GM21723 (cell line): ENCODE results near the gene CCDC146.
"Not testable (repeated sequence)": the region's sequence is repeated elsewhere in the genome, so short reads cannot be mapped to it uniquely, and the experiment has no call there.

Source experiments
- ATAC-seq: cut with Tn5 transposase; IDR thresholded peaks from one replicate; pipeline ENCODE4 v1.9.1; 2021; ENCODE audit warnings: mild to moderate bottlenecking, moderate library complexity; ENCODE audit not compliant: unreplicated experiment

CCDC146 gene

DNA sequence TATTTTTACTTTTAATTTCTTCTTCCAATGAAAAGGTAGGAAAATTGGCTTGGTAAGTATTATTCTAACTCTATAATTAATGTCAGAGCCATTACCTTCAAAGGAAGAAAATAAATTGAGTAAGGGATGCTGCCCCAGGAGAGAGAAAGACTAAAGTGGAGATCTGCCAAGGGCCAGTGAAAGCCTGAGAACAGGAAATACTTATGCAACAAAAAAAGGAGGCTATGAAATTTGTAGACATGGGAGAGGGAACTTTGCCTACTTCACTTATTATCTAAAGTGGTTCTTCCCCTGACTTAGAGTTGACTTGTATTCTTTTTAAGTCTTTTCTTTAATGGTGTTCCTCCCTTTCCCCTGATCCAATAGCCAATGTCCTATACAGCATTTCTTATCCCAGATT is 29.8 kb downstream of the CCDC146 start:
- not testable (repeated sequence) for ATAC-seq

DNA sequence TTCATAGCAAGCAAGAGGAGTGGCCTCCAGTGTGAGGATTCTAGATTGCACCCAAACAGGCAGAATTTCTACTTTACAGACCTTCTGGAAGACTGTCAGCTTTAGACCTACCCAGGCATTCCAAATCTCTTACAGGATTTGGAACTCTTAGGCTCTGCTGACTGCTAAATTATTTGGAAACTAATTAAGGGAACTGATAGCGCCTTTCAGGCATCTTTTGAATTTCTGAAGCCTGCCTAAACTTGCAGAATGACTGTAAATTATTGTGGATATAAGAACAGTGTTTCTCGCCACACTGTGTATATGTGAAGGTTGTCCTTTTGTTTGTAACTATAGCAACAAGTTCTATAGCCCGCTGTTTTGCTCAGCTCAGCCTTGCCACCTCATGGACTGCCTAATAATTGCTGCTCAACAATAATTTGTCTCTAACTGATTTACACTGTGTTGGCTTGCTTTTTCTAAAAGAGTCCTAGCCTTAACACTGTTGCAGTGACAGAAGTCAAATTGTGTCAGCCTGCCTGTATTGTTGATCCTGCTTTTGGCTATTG is 32.6 kb downstream of the CCDC146 start:
- ATAC-seq: peak; percentile 47

DNA sequence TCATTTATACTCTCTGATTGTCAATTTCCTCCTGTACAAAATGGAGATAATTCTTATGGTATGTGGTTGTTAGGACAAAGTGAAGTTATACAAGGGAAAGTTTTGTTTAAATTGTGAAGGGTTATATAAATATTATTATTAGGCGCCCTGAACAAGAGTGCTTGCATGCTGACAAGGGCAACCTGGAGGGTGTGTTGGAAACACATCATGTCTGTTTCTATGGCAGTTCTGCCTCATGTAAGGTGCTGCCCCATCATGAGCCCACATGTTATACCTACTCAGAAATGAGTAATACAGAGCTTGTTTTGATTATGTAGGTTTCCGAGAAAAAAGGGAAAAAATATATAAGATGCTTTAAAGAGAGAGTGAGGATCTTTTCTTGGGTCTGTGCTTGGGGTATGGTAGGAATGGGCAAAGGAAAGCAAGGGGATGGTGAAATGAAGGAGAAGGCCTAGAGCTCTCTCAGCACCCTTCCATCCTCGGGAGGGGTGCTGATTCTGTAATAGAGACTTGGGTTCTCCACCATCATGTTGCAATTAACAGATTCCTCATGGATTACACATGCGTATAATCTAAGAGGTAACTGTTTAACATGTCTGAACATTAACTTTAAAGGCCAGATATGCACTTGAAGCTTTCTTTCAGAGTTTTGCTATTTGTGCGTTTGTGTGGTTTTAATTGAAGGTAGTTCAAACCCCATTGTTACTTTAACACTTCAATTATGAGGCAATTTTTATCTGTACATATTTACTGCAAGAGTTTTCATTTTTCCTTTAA is 33.4 kb downstream of the CCDC146 start:
- not testable (repeated sequence) for ATAC-seq

DNA sequence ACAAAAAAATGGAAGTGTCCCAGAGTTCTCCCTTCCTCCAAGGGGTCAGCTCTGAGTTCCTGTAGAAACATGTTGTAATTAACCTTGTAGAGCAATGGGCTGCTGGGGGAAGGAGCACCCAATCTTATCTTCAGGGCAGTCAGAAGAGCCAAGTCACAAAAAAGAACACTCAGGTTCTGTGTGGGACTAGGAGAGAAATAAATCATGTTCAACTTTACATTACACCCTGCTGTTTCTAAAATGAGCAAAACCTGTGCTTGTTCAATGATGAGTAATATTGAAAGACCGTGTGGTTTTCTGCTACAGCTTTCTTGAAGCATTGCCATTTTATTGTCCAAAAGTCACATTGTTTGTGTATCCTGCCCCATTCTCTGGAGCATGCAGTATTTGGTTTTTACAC is 34.6 kb downstream of the CCDC146 start:
- ATAC-seq: peak; percentile 91

DNA sequence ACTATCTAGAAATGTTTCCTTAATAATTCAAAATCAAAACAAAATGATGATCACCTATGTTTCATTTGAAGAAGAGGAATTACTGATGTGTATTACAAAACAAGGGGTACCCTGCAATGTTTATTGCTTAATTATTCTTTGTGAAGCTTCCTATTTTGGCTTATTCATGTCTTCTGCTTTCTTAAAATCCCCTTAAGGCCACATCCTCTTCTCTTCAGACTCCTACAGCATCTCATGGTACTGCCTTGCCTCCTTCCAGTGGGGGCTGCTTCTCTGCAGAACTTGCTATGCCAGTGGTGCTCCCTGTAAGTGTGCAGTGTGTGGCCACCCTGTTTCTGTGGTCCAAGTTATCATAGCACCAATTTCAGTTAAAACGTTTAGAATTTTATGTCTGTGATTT is 35.0 kb downstream of the CCDC146 start:
- ATAC-seq: peak; percentile 70

DNA sequence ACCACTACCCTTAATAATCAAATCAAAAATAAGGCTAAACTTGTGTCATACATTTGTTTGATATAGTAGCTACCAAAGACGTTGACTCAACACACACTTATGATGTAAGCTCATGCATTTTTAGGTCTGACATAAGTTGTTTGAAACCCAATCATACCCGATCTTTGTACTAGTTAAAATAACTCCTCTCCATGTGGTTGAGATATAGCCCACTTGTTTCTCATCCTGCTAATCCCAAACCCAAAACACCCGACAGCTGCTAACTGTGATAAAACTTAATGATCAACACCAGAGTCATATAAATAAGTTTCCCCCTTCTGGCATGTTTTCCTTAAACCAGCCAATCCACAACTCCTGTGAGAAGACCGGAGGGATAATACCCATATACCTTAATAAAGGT is 48.7 kb downstream of the CCDC146 start:
- ATAC-seq: not testable (repeated sequence)

DNA sequence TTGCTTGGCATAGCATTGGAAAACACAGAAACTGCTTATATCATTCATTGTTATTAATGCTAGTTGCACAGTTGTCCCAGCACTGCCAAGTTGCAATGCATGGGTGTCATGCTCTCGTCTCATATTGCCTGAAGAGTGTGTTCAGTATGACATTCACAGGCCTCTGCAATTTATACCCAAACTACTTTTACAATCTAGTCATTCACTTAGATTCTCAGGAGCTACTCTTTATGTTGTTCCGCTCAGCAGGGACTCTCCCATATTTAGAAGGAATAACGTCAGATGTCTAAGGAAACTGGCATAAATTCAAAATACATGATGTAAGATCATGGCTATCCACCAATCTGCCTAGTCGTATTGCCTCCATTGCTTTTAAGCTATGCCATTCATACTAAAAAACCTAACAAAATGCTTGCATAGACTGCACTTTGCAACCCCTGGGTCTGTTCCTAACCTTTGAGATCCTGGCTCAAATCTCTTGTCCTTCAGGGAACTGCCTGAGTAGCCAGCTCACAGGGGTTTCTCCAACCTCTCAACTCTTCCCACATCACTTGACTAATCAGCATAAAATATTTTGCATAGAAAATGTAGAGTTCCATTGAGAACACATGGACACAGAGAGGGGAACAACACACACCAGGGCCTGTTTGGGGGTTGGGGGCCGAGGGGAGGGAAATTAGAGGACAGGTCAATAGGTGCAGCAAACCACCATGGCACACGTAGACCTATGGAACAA is 50.2 kb downstream of the CCDC146 start:
- not testable (repeated sequence) for ATAC-seq

DNA sequence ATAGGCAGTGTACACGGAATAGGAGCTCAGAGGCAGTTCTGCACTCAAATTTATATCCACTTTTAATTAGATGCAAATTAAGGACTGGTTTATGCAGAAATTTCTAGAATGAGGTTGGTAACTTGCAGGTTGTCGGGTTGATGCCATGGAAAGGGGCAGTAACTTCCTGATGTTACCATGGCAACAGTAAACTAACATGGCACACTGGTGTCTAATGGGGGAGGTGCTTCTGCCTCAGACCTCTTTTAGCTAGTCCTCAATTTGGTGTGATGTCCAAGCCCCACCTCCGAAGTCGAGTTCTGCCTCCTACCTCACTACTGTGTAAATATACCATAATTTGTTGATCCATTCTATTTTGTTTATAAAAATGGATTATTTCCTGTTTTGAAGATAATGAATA is 52.0 kb downstream of the CCDC146 start:
- not testable (repeated sequence) for ATAC-seq

DNA sequence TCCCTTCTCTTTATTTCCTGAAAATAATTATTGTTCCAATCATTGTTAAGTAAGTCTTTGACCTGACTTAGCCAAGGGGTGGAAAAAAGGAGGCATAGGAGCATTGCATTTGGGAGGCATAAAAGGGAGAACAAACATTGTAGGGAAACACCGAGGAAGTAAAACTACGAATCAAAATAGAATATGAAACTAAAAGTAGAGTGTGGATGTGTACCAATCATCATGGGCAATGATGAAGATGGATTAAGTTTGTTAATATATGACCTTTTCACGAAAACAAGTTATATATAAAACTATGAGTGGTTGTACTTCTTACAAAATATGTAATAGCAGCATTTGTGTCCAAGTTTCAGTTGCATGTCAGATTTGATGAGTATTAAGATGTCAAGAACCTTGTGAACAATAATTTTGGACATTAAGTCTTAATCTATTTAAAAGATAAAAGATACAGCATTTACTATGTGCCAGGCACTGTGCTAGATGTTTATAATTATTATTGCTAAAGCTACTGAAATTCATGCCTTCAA is 52.9 kb downstream of the CCDC146 start:
- not testable (repeated sequence) for ATAC-seq

DNA sequence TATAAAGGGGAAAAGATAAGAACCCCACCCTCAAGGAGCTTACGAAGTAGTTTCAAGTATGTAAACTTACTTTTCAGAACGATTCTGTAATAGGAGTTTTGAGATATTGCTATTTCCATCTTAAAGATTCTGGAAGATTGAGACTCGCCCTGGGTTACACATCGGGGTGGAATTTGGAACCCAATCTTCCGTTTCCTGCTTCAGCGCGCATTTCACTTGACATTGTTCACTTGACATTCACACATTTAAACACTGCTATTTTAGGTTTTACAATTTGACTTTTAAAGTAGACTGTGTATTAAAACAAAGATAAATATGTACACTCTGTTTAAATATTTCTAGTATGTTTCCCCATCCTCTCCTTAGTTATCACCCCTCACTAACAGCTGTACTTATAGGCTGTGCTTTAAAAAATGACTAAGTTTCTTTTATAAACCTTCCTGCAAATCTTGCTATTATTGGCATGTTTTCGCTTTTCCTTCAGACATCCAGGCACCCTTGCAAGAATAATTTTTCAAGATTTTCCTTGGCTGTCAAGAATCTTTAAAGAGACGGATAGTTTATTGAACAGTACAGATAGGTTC is 55.0 kb downstream of the CCDC146 start:
- ATAC-seq: not testable (repeated sequence)

DNA sequence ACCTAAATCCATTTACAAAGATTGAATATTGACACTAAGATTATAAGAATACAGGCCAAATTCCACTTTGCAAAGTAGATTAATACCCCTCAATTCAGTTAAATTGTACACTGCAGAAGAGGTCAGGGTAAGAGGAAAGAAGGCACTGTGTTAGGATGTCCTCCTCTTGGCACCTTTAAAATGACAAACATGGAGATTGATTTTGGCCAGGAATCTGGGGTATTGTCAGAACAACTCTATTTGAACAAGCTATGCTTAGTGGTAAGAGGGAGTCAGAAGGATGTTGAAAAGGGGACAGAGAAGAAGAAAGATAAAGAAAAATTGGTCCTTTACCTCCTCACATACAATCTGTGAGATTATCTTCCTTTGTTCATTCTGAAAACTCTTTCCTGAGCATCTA is 55.6 kb downstream of the CCDC146 start:
- not testable (repeated sequence) for ATAC-seq

DNA sequence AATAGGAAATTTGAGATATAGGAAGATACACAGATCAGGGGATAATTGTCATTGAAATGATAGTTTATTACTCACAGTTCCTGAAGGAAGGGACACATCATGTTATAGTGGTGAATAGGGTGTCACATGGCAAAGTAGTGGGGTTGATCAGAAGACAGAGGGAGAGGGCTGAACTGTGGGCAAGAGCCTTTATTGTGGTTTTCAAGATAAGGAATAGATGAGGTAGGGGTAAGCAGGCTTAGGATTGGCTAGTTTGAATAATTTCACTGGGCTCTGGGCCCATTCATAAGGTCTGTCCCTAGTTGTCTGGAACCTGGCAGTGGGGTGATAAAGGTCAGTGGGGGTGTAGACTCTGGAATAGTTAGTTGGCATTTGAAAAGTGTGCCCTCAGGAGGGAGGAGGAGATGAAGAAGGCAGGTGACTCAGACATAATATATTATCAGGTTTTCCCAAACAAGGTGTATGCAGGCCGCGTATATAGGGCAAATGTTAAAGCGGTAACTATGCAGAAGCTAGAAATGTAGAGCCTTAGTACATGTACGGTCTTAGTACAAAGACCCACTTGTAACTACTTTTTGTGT is 58.7 kb downstream of the CCDC146 start:
- ATAC-seq: no peak

DNA sequence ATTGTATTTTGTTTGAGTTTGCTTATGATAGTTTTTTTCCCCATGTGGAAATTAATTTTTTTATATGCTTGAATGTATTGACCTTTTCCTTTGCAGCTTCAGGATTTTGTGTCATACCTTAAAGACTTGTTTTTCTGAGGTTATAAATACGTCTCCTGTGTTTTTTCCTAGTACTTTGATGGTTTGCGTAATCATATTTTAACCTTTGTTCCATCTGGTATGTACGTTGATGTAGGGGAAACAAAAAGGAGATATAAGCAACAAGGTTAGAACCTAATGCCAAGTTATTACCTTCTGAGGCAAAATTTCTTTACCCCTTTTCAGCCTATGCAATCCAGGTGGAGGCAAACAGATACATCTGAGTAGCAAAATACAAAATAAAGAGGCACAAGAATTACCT is 59.3 kb downstream of the CCDC146 start:
- no peak for ATAC-seq

DNA sequence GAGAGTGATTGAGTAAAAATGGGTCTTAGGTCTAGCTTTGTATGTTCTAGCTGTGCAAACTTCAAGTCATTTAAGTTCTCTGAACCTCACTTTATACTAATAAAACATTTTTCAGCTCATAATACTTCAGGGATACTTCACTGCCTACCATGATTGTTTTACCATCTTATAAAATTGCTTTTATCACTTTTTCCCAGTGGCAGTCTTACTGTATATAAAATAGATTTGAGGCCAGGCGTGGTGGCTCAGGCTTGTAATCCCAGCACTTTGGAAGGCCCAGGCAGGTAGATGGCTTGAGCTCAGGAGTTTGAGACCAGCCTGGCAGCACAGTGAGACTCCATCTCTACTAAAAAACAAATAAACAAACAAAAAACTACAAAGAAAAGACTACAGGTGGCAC is 59.8 kb downstream of the CCDC146 start:
- no peak for ATAC-seq

DNA sequence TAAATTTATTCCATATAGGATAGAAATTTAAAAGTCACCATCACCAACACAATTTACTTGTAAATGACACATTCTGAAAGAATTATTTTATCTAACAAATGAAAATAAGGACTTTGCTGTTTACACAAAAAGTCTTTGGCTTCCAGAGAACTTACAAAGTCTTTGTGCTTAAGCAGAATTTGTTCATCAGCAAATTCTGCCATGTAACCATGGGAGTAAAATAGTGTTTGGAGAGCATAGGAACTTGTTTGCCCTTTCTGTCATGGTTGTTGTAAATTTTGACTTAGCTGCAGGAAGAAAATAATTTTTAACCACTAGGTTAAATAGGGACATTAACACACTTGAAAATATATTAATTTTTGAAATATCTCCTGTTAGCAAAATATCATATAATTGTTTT is 62.0 kb downstream of the CCDC146 start:
- ATAC-seq: no peak

DNA sequence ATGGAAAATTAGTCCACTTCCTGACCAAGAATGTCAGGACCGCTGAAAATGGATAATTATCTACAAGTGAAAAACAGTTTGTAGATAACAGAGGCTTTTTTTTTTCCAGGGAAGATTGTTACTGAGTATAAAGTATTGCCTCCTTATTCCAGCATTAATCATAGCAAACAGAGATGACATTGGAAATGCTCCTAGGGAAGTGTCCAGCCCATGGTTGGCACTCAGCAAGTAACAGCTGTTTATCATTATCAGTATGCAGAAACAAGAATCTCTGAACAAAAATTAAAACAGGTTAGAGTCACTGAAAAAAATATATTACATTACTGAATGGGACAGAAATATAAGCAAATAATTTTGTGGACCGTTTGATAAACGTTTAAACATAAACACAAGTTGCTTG is 62.6 kb downstream of the CCDC146 start:
- no peak for ATAC-seq

DNA sequence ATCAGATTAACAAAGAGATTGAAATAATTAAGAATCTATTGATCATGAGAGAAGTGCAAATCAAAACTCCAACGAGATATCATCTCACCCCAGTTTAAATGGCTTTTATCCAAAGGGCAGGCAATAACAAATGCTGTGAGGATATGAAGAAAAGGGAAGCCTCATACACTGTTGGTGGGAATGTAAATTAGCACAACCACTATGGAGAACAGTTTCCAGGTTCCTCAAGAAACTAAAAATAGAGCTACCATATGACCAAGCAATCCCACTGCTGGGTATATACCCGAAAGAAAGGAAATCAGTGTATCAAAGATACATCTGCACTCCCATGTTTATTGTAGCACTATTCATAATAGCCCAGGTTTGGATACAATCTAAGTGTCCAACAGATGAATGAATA is 63.5 kb downstream of the CCDC146 start:
- ATAC-seq: no peak

DNA sequence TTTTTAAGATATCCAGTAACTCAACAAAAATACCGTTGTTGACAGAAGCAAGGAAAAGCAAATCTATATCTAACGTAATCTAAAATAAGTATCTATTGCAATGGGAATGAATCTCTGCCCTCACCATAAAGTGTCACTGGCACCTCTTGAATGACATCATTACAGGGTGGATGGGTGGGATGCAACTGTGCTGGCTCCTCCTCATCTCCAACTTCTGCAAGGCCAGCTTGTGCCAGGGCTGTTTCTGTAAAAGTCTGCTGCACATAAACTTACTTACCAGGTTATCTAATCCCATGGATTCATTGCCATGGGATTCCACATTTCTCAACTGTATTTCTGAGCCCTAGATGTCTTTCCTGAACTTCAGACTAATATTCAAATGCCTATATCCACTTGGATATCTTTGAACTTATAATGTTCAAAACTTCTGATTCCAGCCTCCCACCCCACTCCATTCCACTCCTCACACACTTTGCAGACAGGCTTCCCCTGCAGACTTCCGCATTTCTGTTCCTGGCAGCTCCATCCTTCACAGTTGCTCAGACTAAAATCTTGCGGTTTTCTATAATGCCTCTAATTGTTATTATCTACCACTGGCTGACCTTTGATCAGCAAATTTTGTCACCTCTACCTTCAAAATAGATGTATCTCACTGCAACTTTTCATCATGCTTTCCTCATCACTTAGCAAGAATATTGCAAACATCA is 66.5 kb downstream of the CCDC146 start:
- no peak for ATAC-seq

DNA sequence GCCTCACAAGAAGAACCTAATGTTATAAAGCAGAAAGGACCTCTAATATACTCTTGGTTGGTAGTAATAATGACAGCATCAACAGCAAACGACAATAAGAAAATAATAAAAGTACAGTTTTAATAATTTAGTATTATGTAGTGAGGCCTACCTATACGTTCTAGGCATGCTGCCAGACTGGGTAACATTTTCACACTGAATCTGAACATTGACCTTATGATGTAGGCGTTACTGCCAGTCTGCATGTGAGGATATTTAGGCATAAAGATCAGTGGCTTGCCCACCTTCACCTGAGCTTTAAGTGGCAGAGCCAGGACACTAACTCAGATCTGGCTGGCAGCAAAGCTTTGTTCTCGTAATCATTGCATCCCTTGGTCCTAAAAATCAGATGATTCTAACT is 74.7 kb downstream of the CCDC146 start:
- ATAC-seq: no peak
